Femur (tissue), 1 donor: ENCODE data around the gene LRIG1.

Experiments
- DNase-seq: peaks from one replicate; pipeline ENCODE4 v3.0.0-alpha.2; 2017

The LRIG1 gene

GRCh38 chr3:66504850-66505641 is 4.2 kb upstream of the LRIG1 start:
- no peak for DNase-seq

- DNase-seq, result no peak
Observed at GRCh38 chr3:66502981-66503380, 2.2 kb upstream of the LRIG1 start.

- no peak for DNase-seq
Observed at GRCh38 chr3:66502245-66502874, 1.5 kb upstream of the LRIG1 start.

GRCh38 chr3:66501483-66502244 is 842 bp upstream of the LRIG1 start:
- DNase-seq, result no peak

- DNase-seq, result peak; percentile 60
Observed at GRCh38 chr3:66499881-66500575, 794 bp downstream of the LRIG1 start.

GRCh38 chr3:66498687-66499621 is 1.9 kb downstream of the LRIG1 start:
- DNase-seq, result peak; percentile 37

- no peak for DNase-seq
Observed at GRCh38 chr3:66497985-66498671, 2.7 kb downstream of the LRIG1 start.

- DNase-seq, result no peak
Observed at GRCh38 chr3:66497288-66497984, 3.4 kb downstream of the LRIG1 start.

- no peak for DNase-seq
Observed at GRCh38 chr3:66496746-66497145, 4.1 kb downstream of the LRIG1 start.

- DNase-seq, result no peak
Observed at GRCh38 chr3:66496301-66496700, 4.5 kb downstream of the LRIG1 start.

- DNase-seq, result no peak
Observed at GRCh38 chr3:66495668-66496045, 5.2 kb downstream of the LRIG1 start.

- DNase-seq, result no peak
Observed at GRCh38 chr3:66494959-66495667, 5.7 kb downstream of the LRIG1 start.

- DNase-seq, result no peak
Observed at GRCh38 chr3:66493458-66494099, 7.2 kb downstream of the LRIG1 start.

GRCh38 chr3:66492672-66493071 is 8.2 kb downstream of the LRIG1 start:
- DNase-seq, result no peak

GRCh38 chr3:66492071-66492470 is 8.8 kb downstream of the LRIG1 start:
- no peak for DNase-seq

- DNase-seq, result no peak
Observed at GRCh38 chr3:66490984-66491383, 9.8 kb downstream of the LRIG1 start.

- DNase-seq, result no peak
Observed at GRCh38 chr3:66490214-66490613, 10.6 kb downstream of the LRIG1 start.

- DNase-seq, result no peak
Observed at GRCh38 chr3:66489581-66489980, 11.2 kb downstream of the LRIG1 start.

GRCh38 chr3:66489115-66489514 is 11.7 kb downstream of the LRIG1 start:
- no peak for DNase-seq

GRCh38 chr3:66488492-66488891 is 12.3 kb downstream of the LRIG1 start:
- DNase-seq, result no peak
